Transverse colon (tissue), 4 donors: ENCODE measurements around the gene PKD1.

ENCODE experiments used
- EP300 ChIP-seq: sonication (generic); formaldehyde crosslinking; IDR thresholded peaks from one replicate; pipeline ENCODE4 v1.6.1; 2017; ENCODE audit warnings: antibody characterized with exemption, low read depth
- POLR2A ChIP-seq: fragments of 450-650 bp; IDR thresholded peaks from one replicate; pipeline ENCODE4 v1.6.1; 2016; ENCODE audit warnings: antibody characterized with exemption, mild to moderate bottlenecking, moderate library complexity
- POLR2AphosphoS5 ChIP-seq, 3 donors: sonication (generic); formaldehyde crosslinking; IDR thresholded peaks; one replicate each; pipeline ENCODE4 v1.6.1; 2016; ENCODE audit warnings: antibody characterized with exemption in 3 of 3
- TF ChIP-seq, protein P1 (sequence below), 5 experiments: fragments of 200-600 bp in 3 of 5; fragments of 450-650 bp in 2 of 5; sonication (generic) in 3 of 5; IDR thresholded peaks; 1 replicate in 2 of 5; 2 replicates in 3 of 5; pipeline ENCODE4 v1.5.1; 2016 to 2017; ENCODE audit warnings: antibody characterized with exemption in 5 of 5, inconsistent platforms in 3 of 5, mild to moderate bottlenecking in 2 of 5, moderate library complexity in 1 of 5

GRCh38 chr16:2167068-2167638 lies 31.5 kb upstream of the PKD1 start:
- TF ChIP-seq POLR2A: no peak
- TF ChIP-seq, protein P1, sequence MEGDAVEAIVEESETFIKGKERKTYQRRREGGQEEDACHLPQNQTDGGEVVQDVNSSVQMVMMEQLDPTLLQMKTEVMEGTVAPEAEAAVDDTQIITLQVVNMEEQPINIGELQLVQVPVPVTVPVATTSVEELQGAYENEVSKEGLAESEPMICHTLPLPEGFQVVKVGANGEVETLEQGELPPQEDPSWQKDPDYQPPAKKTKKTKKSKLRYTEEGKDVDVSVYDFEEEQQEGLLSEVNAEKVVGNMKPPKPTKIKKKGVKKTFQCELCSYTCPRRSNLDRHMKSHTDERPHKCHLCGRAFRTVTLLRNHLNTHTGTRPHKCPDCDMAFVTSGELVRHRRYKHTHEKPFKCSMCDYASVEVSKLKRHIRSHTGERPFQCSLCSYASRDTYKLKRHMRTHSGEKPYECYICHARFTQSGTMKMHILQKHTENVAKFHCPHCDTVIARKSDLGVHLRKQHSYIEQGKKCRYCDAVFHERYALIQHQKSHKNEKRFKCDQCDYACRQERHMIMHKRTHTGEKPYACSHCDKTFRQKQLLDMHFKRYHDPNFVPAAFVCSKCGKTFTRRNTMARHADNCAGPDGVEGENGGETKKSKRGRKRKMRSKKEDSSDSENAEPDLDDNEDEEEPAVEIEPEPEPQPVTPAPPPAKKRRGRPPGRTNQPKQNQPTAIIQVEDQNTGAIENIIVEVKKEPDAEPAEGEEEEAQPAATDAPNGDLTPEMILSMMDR (IDR thresholded peaks at IDR 0.05): no peak
- no peak for TF ChIP-seq POLR2AphosphoS5 (IDR thresholded peaks at IDR 0.05)
- TF ChIP-seq EP300: no peak
